Heart left ventricle (tissue), 13 donors: Measurements from ENCODE around the gene TTC5.

Source experiments
- POLR2A ChIP-seq, 2 donors: fragments of 450-650 bp; IDR thresholded peaks; one replicate each; pipeline ENCODE4 v1.6.1; 2017; ENCODE audit warnings: antibody characterized with exemption in 2 of 2, mild to moderate bottlenecking in 2 of 2, moderate library complexity in 2 of 2
- TF ChIP-seq, protein P1 (sequence below), 12 donors: fragments of 200-600 bp; sonication (generic) in 4 of 12; IDR thresholded peaks; one replicate each; pipeline versions ENCODE4 v1.5.0 to v1.8.0; 2018 to 2022; ENCODE audit warnings: antibody characterized with exemption in 12 of 12, mild to moderate bottlenecking in 5 of 12
- donor health status: ischemic (EF 13 %, LVEDD 7.1; RV severe dilation, severe dysfunction).
- donor health status: DM: no; HTN: yes; CAD: no.
- donor health status: DM: no; HTN: no; CAD: no.
- donor health status: ischemic (EF 25% LVEDD 6.9; RV normal size, moderate dysfunction).
- donor health status: ischemic (EF 25% LVEDD 5.7; RV mildly dilated, moderate dysfunction).
- donor health status: ischemic (EF 35%, LVEDD 5.7; RV mildly dilated, moderate dysfunction).
- donor health status: nonischemic (EF 11% LVEDD 7.7; RV severe dilation, severe dysfunction).
- donor health status: DM: yes; HTN: yes; CAD: no.
- donor health status: PGD.
- donor health status: ischemic (EF 29% LVEDD 5.4; RV normal size, mild dysfunction).
- donor health status: nonischemic (EF 23%, LVEDD 6.1; RV moderate dilation, normal function).

DNA sequence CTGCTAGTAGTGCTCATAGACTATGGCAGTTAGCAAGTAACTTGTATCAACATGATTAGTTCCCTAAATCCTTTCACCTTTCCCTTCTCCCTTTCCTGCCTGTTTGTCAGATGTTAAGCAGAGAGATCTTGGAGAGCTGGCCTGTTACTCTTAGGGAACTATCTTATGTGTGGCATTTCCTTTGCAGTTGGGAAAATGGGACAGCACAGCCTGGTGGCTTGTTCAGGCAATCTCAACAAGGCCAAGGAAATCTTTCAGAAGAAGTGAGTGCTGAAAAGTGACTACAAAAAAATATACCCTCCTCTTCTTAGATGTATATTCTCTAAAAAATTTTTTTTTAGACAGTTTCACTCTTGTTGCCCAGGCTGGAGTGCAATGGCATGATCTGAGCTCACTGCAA, 45.1 kb upstream of the TTC5 start:
- TF ChIP-seq, protein P1, sequence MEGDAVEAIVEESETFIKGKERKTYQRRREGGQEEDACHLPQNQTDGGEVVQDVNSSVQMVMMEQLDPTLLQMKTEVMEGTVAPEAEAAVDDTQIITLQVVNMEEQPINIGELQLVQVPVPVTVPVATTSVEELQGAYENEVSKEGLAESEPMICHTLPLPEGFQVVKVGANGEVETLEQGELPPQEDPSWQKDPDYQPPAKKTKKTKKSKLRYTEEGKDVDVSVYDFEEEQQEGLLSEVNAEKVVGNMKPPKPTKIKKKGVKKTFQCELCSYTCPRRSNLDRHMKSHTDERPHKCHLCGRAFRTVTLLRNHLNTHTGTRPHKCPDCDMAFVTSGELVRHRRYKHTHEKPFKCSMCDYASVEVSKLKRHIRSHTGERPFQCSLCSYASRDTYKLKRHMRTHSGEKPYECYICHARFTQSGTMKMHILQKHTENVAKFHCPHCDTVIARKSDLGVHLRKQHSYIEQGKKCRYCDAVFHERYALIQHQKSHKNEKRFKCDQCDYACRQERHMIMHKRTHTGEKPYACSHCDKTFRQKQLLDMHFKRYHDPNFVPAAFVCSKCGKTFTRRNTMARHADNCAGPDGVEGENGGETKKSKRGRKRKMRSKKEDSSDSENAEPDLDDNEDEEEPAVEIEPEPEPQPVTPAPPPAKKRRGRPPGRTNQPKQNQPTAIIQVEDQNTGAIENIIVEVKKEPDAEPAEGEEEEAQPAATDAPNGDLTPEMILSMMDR (IDR thresholded peaks at IDR 0.05) = peak in 3 of 12 donors; percentile 7 to 15 (median 12)
- TF ChIP-seq POLR2A (IDR thresholded peaks at IDR 0.05) = no peak
